Activated naive CD8-positive, alpha-beta T cell treated with anti-CD3 and anti-CD28 coated beads, Interleukin-2, amount 50 U/mL, for 24 hours (primary cell): ENCODE results near the gene UGT1A4.
"Not testable (repeated sequence)": the region's sequence is repeated elsewhere in the genome, so short reads cannot be mapped to it uniquely, and the experiment has no call there.

Experiments used
- ATAC-seq: fragments of 150-1000 bp; cut with Tn5 transposase; one replicate; pipeline ENCODE4 v1.10.0; 2021
- DNase-seq: peaks from one replicate; pipeline ENCODE4 v3.0.0; 2021
- H3K27ac Mint-ChIP-seq: one replicate; pipeline ENCODE4 v1.8.0; 2021; ENCODE audit warnings: mild to moderate bottlenecking, mixed read lengths
- H3K27me3 Mint-ChIP-seq: one replicate; pipeline ENCODE4 v1.8.0; 2021; ENCODE audit warnings: mixed read lengths
- H3K36me3 Mint-ChIP-seq: one replicate; pipeline ENCODE4 v1.8.0; 2021; ENCODE audit warnings: low read depth, mixed read lengths
- H3K4me1 Mint-ChIP-seq: one replicate; pipeline ENCODE4 v1.8.0; 2021; ENCODE audit warnings: mixed read lengths
- H3K4me3 Mint-ChIP-seq: one replicate; pipeline ENCODE4 v1.8.0; 2021; ENCODE audit warnings: mild to moderate bottlenecking, moderate library complexity, mixed read lengths
- H3K9me3 Mint-ChIP-seq: one replicate; pipeline ENCODE4 v1.8.0; 2021; ENCODE audit warnings: mixed read lengths

The UGT1A4 gene

DNA sequence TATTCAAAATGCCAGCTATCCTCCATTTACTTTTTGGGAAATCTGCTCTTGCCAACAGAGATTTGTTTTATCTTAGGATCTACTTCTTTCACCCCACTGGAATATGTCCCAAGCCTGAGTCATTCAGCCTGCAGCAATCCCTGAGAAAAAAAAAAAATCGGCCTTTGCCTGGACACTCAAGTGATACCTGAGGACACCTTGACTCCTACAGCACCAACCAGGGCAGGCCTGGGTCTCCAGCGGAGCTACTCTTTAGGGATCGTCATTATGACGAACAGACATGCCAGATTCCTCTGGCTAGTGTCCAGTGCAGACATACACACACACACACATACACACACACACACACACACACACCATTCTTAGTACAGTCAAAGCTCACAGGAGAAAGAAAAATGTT is 28.1 kb upstream of the UGT1A4 start:
- Mint-ChIP-seq H3K27ac (no peak overlapping the region), H3K36me3 (no peaks in the 10 kb centered on the region), H3K27me3 (peaks cover 2% of the 10 kb centered on the region), H3K4me1 (no peaks in the 10 kb centered on the region), H3K9me3 (peaks cover 2% of the 10 kb centered on the region), H3K4me3 (no peak overlapping the region)
- ATAC-seq (no peak), DNase-seq (no peak)

DNA sequence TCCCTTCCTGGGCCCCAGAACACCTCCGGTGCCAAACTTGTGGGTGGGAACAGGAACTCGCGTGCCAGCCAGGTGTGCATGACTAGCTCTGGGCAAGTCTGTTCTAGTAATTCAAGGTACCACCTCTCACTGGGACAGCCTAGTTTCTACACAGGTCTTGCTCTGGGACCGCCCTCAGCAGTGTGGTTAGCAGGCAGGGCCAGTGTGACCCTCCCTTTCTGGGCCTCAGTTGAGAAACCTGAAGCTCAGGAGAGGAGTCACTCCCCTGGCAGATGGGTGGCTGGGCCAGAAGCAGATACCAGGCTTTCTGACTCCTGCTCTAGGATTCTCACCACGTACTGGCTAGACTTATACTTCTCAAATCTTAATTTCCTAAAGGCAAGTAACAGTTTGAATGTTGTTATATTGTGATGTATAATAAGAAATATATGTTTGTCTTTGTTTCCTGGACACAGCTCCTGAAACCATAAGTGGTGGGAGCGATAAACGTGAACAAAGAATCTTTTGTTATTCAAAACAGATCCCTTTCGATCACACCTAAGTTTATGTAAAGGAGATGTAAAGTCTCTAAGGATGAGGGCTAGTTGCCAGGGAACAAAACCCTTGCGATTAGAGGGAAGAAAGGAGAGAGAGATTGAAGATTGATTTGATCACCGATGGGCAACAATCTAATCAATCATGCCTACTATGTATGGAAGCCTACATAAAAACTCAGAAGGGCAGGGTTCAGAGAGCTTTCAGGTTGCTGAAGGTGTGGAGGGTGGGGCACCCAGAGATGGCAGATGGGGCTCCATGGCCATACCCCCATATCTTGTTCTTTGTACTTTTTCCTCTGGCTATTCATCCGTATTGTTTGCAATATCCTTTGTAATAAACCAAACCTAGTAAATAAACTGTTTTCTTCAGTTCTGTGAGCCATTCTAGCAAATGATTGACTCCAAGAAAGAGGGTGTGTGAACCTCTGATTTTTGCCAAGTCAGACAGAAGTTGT is 26.8 kb upstream of the UGT1A4 start:
- Mint-ChIP-seq H3K9me3 (peaks cover 4% of the 10 kb centered on the region), H3K27ac (no peak overlapping the region), H3K4me3 (no peak overlapping the region), H3K36me3 (no peaks in the 10 kb centered on the region), H3K27me3 (peaks cover 2% of the 10 kb centered on the region), H3K4me1 (no peaks in the 10 kb centered on the region)
- no peak for ATAC-seq
- DNase-seq = no peak

DNA sequence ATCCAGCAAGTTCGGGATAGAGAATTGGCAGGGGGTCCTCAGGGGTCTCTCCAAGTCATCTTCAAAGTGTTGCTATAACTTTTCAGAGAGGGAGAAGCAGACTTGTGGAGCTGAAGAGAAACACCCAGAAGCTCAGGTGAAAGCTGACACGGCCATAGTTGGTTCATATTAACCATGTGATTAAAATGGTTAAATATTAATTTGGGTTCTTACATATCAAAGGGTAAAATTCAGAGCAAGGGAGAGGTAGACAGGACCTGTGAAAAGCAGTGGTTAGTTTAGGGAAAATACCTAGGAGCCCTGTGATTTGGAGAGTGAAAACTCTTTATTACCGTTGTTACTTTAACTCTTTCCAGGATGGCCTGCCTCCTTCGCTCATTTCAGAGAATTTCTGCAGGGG is 25.9 kb upstream of the UGT1A4 start, which contains the start of gene UGT1A6:
UGT1A6 (plus strand) TSS at position 243 of the 400 bp plus-strand sequence; CDS start at position 358, 115 bp downstream.
- Mint-ChIP-seq H3K4me1 (no peaks in the 10 kb centered on the region), H3K4me3 (no peak within 1 kb of the TSS)

DNA sequence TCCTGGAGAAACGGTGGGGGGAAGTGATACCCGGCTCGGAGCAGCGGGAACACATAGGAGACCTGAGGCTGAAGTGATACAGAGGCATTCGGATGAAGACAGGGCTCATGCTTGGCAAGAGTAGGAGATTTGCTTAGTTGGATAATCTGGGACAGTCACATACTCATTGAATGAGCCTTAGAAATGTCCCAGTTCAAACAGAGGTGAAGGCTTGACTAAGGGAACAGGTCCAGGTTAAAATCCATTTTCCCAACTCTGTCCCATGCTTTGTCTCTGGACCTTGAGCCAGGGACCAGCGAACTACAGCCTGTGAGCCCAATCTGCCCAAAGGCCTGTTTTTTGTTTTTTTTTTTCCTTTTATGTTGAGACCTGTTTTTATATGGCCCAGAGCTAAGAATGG is 24.6 kb upstream of the UGT1A4 start:
- H3K4me3 Mint-ChIP-seq = no peak overlapping the region
- peaks cover 4% of the 10 kb centered on the region for H3K9me3 Mint-ChIP-seq
- no peak overlapping the region for H3K27ac Mint-ChIP-seq
- no peaks in the 10 kb centered on the region for H3K4me1 Mint-ChIP-seq
- ATAC-seq (no peak), DNase-seq (no peak)
- H3K27me3 Mint-ChIP-seq = no peaks in the 10 kb centered on the region
- H3K36me3 Mint-ChIP-seq = no peaks in the 10 kb centered on the region

More for the DNA sequence above, 25.9 kb upstream of the UGT1A4 start, which contains the start of gene UGT1A6:
- Mint-ChIP-seq H3K36me3 (no peaks in the 10 kb centered on the region), H3K27me3 (peaks cover 2% of the 10 kb centered on the region), H3K27ac (no peak within 1 kb of the TSS), H3K9me3 (peaks cover 4% of the 10 kb centered on the region)
- no peak for ATAC-seq
- no peak for DNase-seq

DNA sequence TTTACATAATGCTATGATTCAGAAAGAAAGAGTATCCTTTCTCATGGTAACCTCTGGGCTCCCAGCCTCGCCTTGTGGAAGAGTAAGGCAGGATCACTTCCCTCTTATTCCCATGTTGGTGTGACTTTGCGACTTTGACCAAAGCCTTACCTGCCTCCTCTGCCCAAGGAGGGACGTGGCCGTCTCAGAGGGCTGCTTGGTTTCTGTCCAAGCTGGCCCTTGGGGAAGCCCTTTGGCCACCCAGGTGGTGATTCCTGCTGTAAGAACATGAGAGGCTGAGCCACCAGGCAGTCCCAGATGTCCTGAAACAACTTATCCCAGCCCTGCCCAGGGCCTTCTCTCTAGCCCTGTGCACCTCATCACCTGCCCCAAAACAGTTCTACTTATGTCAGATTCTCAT is 19.8 kb upstream of the UGT1A4 start:
- Mint-ChIP-seq H3K27me3 (no peaks in the 10 kb centered on the region), H3K4me3 (no peak overlapping the region), H3K36me3 (no peaks in the 10 kb centered on the region), H3K27ac (no peak overlapping the region), H3K4me1 (no peaks in the 10 kb centered on the region), H3K9me3 (peaks cover 4% of the 10 kb centered on the region)
- ATAC-seq (no peak), DNase-seq (no peak)

DNA sequence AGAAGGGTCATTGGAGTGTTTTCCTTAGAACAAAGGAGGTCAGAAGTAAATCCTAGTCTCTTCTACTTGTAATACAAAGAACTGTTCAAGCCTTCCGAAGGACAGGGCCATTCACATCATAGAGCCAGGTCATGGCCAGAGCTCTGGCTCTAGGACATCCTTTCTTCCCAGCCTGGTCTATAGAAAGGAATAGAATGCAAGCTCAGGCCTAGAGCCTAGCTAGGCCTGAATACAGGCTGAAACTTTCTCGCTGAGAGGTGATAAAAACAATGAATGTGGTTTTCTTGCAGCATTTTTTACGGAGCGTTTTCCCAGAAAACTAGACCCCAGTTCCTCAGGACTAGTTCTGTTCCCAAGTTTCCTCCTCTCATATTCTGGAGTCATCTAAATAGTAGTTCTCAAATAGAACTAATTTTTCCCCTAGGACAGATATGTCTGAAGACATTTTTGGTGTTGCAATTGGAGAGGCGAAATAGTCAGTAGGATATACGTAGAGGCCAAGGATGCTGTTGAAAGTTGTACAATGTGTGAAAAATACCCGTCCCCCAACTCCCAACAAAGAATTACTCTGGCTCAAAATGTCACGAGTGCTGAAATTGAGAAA is 19.0 kb upstream of the UGT1A4 start:
- Mint-ChIP-seq H3K27ac (no peak overlapping the region), H3K27me3 (no peaks in the 10 kb centered on the region), H3K9me3 (peaks cover 4% of the 10 kb centered on the region), H3K4me1 (no peaks in the 10 kb centered on the region), H3K36me3 (no peaks in the 10 kb centered on the region), H3K4me3 (no peak overlapping the region)
- no peak for ATAC-seq
- DNase-seq = no peak

DNA sequence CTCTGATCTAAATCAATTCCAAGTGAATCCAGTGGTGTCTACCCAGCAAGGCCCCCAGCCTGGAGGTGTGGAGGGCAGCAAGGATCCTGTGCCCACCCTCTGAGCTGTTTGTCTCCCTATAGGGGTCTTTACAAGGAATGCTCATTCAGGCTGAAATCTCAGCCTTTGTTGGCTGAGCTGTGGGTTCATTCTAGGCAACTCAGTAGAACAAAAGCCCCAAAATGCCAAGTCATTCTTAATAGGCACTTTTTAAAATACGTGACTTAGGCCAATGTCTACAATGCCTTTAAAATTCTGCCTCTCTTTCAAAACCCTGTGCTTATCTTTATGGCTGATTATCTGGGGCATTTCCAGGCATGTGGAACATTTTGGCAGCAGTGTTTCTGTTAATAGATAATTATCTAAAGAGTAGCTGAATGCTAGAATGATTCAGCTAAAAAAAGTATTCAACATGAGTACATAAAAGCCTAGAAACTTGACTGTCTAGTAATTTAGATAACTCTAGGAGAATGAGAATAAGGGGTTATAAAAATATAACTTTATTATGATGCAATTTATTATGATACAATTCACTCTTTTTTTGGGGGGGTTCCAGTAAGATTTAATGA is 18.4 kb upstream of the UGT1A4 start:
- ATAC-seq (no peak), DNase-seq (no peak)
- no peak overlapping the region for H3K4me3 Mint-ChIP-seq
- H3K9me3 Mint-ChIP-seq = peaks cover 4% of the 10 kb centered on the region
- H3K4me1 Mint-ChIP-seq = no peaks in the 10 kb centered on the region
- no peak overlapping the region for H3K27ac Mint-ChIP-seq
- no peaks in the 10 kb centered on the region for H3K27me3 Mint-ChIP-seq
- H3K36me3 Mint-ChIP-seq = no peaks in the 10 kb centered on the region

DNA sequence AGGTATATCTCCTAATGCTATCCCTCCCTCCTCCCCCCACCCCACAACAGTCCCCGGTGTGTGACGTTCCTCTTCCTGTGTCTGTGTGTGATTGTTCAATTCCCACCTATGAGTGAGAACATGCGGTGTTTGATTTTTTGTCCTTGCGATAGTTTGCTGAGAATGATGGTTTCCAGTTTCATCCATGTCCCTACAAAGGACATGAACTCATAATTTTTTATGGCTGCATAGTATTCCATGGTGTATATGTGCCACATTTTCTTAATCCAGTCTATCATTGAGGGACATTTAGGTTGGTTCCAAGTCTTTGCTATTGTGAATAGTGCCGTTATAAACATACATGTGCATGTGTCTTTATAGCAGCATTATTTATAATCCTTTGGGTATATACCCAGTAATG is 17.7 kb upstream of the UGT1A4 start:
- not testable (repeated sequence) for DNase-seq, H3K4me1 Mint-ChIP-seq, H3K4me3 Mint-ChIP-seq, H3K27me3 Mint-ChIP-seq, H3K9me3 Mint-ChIP-seq, H3K36me3 Mint-ChIP-seq, ATAC-seq, H3K27ac Mint-ChIP-seq

DNA sequence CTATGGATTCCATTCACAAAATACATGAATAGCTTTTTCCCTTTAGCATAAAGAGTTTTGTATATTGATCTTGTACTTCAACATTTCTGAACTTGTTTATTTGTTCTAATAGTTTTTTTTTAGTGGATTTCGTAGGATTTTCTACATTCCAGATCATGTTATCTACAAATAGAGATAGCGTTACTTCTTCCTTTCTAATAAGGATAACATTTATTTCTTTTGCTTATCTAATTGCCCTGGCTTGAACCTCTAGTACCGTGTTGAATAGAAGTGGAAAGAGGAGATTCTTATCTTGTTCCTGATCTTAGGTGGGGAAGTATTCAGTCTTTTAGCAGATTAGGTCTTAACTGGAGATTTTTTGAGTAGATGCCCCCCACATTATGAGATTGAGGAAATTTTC is 16.3 kb upstream of the UGT1A4 start:
- DNase-seq (no peak), ATAC-seq (no peak)
- Mint-ChIP-seq H3K27ac (no peak overlapping the region), H3K4me1 (no peaks in the 10 kb centered on the region), H3K9me3 (no peaks in the 10 kb centered on the region), H3K4me3 (no peak overlapping the region), H3K27me3 (peaks cover 2% of the 10 kb centered on the region), H3K36me3 (no peaks in the 10 kb centered on the region)

DNA sequence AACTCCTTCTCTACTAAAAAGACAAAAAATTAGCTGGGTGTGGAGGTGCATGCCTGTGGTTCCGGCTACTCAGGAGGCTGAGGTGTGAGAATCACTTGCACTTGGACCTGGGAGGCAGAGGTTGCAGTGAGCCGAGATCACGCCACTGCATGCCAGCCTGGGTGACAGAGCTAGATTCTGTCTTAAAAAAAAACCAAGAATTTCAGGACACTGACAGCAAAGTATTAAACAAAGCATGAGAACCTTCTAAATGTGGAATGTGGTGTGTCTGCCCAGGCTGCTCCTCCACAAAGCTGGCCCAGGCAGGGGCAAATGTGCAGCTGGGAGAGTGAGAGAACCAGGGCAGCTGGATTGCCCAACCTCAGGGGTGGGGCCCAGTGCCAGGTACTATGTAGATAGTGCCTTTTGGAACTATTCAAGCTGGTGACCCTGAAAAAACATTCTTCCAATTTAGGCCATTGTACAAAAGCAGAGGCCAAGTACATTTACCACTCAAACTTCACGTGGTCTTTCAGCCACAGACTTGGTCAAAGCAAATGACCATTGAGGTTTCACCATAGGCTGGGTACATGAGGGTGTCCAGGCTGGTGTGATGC is 12.5 kb upstream of the UGT1A4 start:
- no peak for DNase-seq

DNA sequence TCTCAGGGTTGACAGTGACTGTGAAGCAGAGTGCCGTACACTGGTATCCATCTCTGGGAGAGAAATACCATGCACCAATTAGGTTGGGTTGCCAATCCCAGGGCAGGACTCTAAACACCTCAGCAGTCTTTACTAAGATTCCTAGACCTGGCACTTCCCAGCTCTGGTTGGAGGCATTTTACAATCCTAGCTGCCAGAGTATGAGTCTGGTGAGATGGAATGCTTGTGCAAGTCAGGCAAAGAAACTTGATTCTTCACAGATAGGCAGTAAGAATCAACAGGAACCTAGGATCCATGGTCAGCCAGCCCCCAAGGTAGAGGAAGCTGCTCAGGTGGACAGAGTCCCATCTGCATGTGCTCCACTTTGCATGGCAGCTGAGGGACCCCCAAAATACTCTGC is 11.8 kb upstream of the UGT1A4 start:
- Mint-ChIP-seq H3K4me3 (no peak overlapping the region), H3K27ac (no peak overlapping the region), H3K4me1 (no peaks in the 10 kb centered on the region), H3K27me3 (peaks cover 7% of the 10 kb centered on the region), H3K9me3 (no peaks in the 10 kb centered on the region), H3K36me3 (no peaks in the 10 kb centered on the region)
- no peak for ATAC-seq
- no peak for DNase-seq

More for the DNA sequence above, 12.5 kb upstream of the UGT1A4 start:
- Mint-ChIP-seq H3K4me1 (no peaks in the 10 kb centered on the region), H3K36me3 (no peaks in the 10 kb centered on the region), H3K27me3 (peaks cover 4% of the 10 kb centered on the region), H3K27ac (no peak overlapping the region), H3K4me3 (no peak overlapping the region), H3K9me3 (no peaks in the 10 kb centered on the region)
- ATAC-seq = no peak

DNA sequence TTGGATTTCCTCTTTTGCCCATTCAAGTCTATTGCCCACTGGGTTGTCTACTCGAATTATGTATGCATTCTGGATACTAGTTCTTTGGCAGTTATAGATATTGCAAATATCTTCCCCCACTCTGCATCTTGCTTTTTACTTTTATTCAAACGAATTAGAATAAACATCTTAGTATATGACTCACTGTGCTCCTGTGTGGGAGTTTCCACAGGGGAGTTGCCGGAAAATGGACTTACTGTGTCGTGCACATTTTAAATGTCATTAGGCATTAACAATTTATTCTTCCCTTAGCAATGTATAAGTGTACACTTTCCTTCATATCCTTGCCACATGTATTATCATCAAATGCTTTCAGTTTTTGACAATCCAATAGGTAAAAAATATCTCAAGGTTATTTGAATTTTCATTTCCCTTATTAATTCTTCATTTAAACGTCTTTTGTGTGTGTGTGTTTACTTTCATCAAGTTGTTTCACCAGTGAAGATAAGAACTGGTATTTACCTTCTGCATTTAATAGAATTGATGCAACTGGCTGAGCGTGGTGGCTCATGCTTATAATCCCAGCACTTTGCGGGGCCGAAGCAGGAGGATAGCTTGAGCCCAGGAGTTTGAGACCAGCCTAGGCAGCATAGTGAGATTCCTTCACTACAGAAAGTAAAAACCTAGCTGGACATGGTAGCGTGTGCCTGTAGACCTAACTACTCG is 10.4 kb upstream of the UGT1A4 start:
- Mint-ChIP-seq H3K36me3 (no peaks in the 10 kb centered on the region), H3K4me3 (no peak overlapping the region), H3K27ac (no peak overlapping the region), H3K9me3 (no peaks in the 10 kb centered on the region), H3K27me3 (peaks cover 7% of the 10 kb centered on the region), H3K4me1 (no peaks in the 10 kb centered on the region)
- no peak for DNase-seq
- ATAC-seq = no peak

DNA sequence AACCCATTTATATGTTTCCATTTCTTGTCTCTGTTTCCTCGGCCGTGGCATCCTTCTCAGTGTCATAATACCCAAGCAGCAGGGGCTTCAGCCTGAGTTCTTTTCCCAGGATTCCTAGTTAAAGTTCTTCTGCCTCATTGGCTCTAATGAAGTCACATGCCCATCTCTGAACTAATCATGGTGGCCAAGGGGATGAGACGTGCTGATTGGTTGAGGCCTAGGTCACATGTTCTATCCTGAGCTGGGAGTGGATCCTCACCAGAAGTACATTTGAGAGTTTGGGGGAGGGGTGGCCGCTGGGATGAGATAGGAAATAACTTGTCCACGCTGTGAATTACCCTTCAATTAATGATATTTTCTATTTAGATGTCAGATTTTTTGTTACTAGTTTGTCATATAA is 9.6 kb upstream of the UGT1A4 start:
- Mint-ChIP-seq H3K4me3 (no peak overlapping the region), H3K27me3 (peaks cover 9% of the 10 kb centered on the region), H3K4me1 (peaks cover 1% of the 10 kb centered on the region), H3K9me3 (no peaks in the 10 kb centered on the region), H3K27ac (no peak overlapping the region), H3K36me3 (no peaks in the 10 kb centered on the region)
- ATAC-seq (no peak), DNase-seq (no peak)
